Measurements from ENCODE around the gene KLHL14.

The KLHL14 gene

DNA sequence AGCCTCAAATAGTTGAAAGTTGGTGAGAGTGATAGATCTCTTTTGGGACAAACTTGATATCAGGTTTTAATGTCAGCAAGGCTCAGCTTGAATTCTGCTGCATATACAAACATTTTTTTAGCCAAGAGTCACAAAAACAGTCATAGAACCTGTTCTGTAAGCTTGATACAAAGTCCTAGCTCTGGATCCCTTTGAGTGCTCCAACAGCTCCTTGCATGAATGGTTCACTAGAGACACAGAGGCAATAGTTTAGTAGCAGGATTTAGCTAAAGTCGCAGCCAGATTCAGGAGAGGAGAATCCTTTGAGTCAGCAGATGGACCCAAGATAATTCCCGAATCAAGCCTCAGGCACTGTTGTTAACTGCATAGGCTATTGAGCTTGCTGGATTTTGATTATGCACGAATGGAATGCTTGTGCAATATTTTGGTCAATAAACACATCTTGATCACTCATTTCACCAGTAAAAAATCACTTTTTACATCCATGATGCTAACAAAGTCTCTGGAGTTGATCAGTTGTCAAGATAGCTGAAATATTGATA lies 148.6 kb downstream of the KLHL14 start:
- no peak for DNase-seq

DNA sequence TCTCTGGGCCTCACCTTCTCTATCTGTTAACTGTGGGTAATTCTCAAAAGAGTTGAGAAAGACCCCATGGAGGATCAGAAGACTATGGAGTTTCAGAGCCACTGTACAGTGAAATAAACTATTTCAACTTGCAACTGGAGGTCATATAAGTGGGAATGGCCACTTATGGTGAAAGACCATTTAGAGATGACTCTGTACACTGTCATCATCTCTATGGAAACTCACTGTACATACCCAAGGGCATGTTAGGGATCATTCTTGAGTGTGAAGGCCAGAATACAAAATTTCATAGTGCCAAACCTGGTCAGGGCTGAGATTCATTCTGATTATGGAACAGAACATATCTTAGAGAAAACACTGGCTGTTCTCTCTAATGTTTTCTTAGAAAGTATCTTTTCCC lies 149.3 kb downstream of the KLHL14 start:
- no peak for DNase-seq

All from hematopoietic multipotent progenitor cell treated with erythropoietin and hydrocortisone succinate and interleukin-3 and kit ligand, for 6 days (in vitro differentiated cells).